GM23338 (cell line): Measurements from ENCODE around the gene IER5L.

ENCODE experiments used
- CREB1 ChIP-seq: fragments of 250-450 bp; sonication (Bioruptor Pico); IDR thresholded peaks from 2 replicates; pipeline ENCODE4 v1.5.0; 2020; ENCODE audit warnings: low read depth, mild to moderate bottlenecking, moderate library complexity
- EZH2 ChIP-seq: fragments of 200-600 bp; sonication (generic); IDR thresholded peaks from one replicate; pipeline ENCODE4 v1.8.0; 2017; ENCODE audit warnings: antibody characterized with exemption, mild to moderate bottlenecking, low read depth; ENCODE audit not compliant: unreplicated experiment
- EZH2phosphoT487 ChIP-seq: fragments of 200-600 bp; sonication (generic); IDR thresholded peaks from one replicate; pipeline ENCODE4 v1.8.1; 2018; ENCODE audit warnings: antibody characterized with exemption; ENCODE audit not compliant: unreplicated experiment
- JUNB ChIP-seq: IDR thresholded peaks from one replicate; pipeline ENCODE4 v1.6.1; 2016; ENCODE audit warnings: antibody characterized with exemption; ENCODE audit not compliant: unreplicated experiment
- NANOG ChIP-seq: IDR thresholded peaks from 2 replicates; pipeline ENCODE4 v1.6.1; 2016; ENCODE audit warnings: antibody characterized with exemption, borderline replicate concordance
- POLR2AphosphoS5 ChIP-seq: IDR thresholded peaks from 2 replicates; pipeline ENCODE4 v1.6.1; 2016; ENCODE audit warnings: antibody characterized with exemption, low read depth
- REST ChIP-seq: IDR thresholded peaks from one replicate; pipeline ENCODE4 v1.6.1; 2018; ENCODE audit warnings: antibody characterized with exemption; ENCODE audit not compliant: unreplicated experiment
- STAT1 ChIP-seq: IDR thresholded peaks from one replicate; pipeline ENCODE4 v1.6.1; 2016; ENCODE audit warnings: antibody characterized with exemption; ENCODE audit not compliant: unreplicated experiment
- ZNF114 ChIP-seq: fragments of 250-450 bp; sonication (Bioruptor Pico); IDR thresholded peaks from 2 replicates; pipeline ENCODE4 v1.5.0; 2020; ENCODE audit warnings: mild to moderate bottlenecking, moderate library complexity
- ZNF331 ChIP-seq: fragments of 250-450 bp; sonication (Bioruptor Pico); IDR thresholded peaks from 2 replicates; pipeline ENCODE4 v1.5.0; 2020; ENCODE audit warnings: low read depth, mild to moderate bottlenecking, moderate library complexity
- ZNF462 ChIP-seq: fragments of 250-450 bp; sonication (Bioruptor Pico); IDR thresholded peaks from 2 replicates; pipeline ENCODE4 v1.5.0; 2020; ENCODE audit warnings: mild to moderate bottlenecking, moderate library complexity
- TF ChIP-seq, protein P1 (sequence below), 2 experiments: fragments of 200-600 bp in 1 of 2; sonication (generic) in 1 of 2; conservative IDR thresholded peaks; 2 replicates each; pipeline versions ENCODE4 v1.5.1 to v1.6.1; 2016 to 2017; ENCODE audit warnings: antibody characterized with exemption in 2 of 2, low read depth in 2 of 2, mild to moderate bottlenecking in 2 of 2, moderate library complexity in 1 of 2
- TF ChIP-seq, protein P2 (sequence below): IDR thresholded peaks from 2 replicates; pipeline ENCODE4 v1.6.1; 2016; ENCODE audit warnings: antibody characterized with exemption

GRCh38 chr9:129171993-129172751, 5.9 kb downstream of the IER5L start:
- TF ChIP-seq, protein P1, sequence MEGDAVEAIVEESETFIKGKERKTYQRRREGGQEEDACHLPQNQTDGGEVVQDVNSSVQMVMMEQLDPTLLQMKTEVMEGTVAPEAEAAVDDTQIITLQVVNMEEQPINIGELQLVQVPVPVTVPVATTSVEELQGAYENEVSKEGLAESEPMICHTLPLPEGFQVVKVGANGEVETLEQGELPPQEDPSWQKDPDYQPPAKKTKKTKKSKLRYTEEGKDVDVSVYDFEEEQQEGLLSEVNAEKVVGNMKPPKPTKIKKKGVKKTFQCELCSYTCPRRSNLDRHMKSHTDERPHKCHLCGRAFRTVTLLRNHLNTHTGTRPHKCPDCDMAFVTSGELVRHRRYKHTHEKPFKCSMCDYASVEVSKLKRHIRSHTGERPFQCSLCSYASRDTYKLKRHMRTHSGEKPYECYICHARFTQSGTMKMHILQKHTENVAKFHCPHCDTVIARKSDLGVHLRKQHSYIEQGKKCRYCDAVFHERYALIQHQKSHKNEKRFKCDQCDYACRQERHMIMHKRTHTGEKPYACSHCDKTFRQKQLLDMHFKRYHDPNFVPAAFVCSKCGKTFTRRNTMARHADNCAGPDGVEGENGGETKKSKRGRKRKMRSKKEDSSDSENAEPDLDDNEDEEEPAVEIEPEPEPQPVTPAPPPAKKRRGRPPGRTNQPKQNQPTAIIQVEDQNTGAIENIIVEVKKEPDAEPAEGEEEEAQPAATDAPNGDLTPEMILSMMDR (conservative IDR thresholded peaks at IDR 0.05; ENCODE audit: low read depth in 2 of 2) = no peak
- TF ChIP-seq POLR2AphosphoS5 (no peak), ZNF114 (no peak), EZH2 (no peak), STAT1 (no peak), EZH2phosphoT487 (no peak), REST (no peak), CREB1 (CRISPR knock-in tag) (no peak), ZNF331 (CRISPR knock-in tag) (no peak), JUNB (no peak), ZNF462 (no peak), NANOG (no peak)
- TF ChIP-seq, protein P2, sequence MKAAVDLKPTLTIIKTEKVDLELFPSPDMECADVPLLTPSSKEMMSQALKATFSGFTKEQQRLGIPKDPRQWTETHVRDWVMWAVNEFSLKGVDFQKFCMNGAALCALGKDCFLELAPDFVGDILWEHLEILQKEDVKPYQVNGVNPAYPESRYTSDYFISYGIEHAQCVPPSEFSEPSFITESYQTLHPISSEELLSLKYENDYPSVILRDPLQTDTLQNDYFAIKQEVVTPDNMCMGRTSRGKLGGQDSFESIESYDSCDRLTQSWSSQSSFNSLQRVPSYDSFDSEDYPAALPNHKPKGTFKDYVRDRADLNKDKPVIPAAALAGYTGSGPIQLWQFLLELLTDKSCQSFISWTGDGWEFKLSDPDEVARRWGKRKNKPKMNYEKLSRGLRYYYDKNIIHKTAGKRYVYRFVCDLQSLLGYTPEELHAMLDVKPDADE = no peak
